Stimulated activated CD4-positive, alpha-beta T cell treated with anti-CD3 and anti-CD28 coated beads, Interleukin-2, amount 100 ng/mL, for 4 hours (primary cell): ENCODE data around the gene OCA2.
"Not testable (repeated sequence)": the region's sequence is repeated elsewhere in the genome, so short reads cannot be mapped to it uniquely, and the experiment has no call there.

Source experiments
- DNase-seq: peaks from one replicate; pipeline ENCODE4 v3.0.0-alpha.2; 2020; ENCODE audit warnings: low read depth

OCA2 gene

GRCh38 chr15:27870320-27870719, 228.8 kb downstream of the OCA2 start:
- DNase-seq: no peak

GRCh38 chr15:27869697-27870281, 229.3 kb downstream of the OCA2 start:
- DNase-seq: no peak

DNA sequence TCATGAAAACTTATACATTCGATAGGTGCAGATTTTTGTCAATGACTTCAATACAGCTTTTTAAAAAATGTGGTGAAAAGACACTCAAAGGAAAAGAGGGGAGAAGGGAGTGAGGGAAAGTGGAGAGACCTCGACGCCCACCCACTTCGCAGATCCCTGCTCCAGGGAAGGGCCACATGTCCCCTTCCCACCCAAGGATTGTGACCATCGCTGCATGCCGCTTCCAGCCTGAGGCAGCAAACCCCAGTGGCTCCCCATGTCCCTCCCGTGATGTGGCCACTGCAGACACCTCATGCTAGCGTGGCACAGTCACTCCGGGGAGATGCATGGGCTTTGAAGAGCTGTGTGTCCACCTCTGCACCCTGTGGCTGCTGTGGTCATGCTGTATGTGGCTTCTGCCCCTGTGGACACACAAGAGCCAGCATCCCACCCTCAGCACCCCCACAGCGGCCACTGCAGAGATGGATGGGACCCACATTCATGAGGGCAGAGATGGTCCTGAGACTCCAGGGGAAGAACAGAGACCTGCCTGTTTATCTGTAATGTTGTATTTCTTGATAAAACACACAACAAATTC, 230.2 kb downstream of the OCA2 start:
- no peak for DNase-seq

DNA sequence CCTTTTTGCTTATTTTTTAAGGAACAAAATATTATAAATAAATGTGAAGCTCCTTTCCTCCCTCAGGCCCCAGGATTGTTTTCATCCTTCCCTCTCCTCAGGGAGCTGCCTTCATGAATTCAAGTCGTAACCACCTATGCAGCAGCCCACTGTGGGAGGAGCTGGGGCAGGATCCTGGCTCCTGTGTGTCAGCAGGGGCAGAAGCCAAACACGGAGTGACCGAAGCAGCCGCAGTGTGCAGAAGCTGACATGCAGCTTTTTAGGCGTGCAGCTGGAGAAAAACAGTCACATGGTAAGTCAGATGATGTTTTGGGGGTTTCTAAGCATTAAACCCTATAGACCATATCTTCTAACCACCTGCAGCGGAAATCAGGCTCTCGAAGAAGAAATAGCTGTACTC, 231.3 kb downstream of the OCA2 start:
- DNase-seq: no peak

GRCh38 chr15:27866505-27867165, 232.5 kb downstream of the OCA2 start:
- no peak for DNase-seq

DNA sequence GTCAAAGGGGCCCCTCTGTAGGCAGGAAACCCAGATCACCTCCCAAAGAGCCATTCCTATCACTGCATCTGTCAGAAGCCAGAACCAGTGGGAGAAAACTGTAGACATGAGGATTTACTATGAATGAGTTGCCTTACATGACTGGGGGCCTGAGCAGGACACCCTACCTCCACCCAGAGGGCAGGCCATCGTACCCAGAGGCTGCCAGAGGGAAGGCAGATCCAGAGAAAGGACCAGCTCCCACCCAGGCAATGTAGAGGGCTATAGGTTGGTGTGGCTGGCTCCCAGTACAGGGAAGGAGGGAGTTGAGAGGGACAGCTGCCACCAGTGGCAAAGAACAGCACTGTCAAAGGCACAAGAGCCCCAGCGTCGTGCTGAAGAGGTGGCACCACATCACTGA, 233.2 kb downstream of the OCA2 start:
- DNase-seq: no peak

DNA sequence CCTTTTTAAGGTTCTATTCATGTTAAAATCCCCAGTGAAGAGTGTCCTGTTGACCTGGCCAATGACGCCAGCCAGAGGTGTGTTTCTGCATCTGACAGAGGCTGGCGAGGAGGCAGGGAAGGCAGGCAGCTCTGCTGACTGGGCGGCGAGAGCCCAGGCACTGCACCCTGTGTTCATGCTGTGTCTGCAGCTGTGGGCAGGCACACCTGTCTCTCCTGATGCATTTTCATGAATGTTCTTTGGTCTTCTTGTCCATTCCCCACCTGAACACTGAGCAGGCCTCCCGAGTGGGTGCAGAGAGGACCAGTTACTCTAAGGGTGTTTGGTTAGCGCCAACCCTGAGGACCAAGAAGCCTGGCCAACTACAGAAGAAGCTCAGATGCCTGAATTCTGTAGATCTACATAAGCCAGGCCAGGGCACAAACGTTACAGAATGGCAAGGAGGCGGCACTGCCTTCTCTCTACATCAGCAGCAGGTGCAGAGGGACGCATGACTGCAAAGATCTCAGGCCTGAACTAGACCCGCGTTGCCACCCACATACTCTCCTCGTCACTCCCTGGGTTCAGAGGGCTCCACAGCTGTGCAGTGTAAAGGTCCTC, 233.7 kb downstream of the OCA2 start:
- DNase-seq: no peak

DNA sequence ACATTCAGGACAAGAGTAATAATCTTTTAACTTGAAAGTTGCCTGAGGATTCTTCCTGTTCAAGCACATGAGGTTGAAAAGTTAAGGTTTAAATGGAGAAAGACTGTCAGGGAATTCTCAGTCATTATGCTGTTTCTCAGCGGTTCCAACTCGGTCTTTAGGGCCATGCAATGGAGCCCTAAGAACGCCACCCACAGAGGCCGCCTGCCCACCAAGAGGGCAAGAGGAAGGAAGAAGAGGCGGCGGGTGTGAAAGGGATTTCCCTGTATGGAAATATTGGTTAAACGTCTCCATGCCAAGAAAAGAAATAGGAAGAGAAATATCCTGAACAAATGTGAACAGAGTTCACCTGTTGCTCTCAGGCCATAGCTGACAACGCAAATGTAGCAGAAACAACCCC, 234.4 kb downstream of the OCA2 start:
- DNase-seq: no peak

- no peak for DNase-seq
Observed at GRCh38 chr15:27864086-27864485, 235.0 kb downstream of the OCA2 start.

DNA sequence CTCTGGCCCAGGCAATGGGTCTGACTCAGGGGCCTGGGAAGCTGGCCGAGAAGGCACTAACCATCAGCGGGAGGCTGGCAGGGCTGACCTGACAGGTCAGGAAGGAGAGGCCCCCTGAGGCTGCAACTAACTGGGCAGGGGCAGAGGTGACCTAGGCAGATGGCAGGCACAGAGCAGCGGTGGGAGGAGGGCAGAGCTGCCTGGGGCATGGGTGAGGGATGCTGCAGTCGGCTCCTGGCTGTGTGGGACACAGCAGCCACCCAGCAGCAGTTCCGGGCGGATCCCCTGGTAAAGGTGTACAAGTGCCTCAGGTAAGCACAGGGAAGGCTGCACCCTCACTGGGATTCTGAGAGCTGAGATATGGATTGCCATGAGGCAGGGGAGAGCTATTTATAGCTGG, 236.1 kb downstream of the OCA2 start:
- no peak for DNase-seq

DNA sequence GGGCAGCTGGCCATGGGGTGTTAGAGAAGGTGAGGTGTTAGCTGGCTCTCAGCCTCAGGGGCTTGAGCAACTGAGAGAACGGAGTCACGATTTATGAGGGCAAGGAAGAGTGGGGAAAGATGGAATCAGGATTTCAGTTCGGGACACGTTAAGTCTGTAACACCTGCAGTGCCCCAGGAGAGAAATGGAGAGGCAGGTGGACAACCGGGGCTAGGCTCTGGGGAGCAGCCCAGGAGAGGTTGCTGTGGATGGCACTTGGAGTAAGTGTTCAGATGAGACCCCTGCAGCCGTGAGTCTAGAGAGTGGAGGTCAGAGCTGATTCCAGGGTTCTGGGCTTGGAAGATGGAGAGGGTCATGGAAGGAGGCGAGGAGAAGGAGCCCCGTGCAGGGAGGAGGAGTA, 237.9 kb downstream of the OCA2 start:
- no peak for DNase-seq

DNA sequence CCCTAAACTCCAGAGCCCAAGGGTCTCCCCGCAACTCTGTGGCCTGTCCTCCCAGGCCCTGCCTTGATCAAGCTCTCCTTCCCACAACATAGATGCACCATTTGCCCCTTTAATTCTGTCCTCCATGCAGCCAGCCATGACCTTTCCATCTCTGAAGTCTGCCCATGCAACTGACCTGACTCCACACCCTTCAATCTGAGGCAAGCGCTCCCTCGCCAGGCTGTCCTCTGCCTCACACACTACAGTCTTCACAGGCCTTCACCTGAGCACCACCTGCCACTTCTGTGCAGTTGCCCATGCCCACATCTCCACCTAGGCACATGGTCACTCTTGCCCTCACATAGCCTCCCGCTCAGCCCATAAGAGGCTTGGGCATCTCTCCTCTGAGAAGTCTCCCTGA, 244.0 kb downstream of the OCA2 start:
- DNase-seq: no peak

DNA sequence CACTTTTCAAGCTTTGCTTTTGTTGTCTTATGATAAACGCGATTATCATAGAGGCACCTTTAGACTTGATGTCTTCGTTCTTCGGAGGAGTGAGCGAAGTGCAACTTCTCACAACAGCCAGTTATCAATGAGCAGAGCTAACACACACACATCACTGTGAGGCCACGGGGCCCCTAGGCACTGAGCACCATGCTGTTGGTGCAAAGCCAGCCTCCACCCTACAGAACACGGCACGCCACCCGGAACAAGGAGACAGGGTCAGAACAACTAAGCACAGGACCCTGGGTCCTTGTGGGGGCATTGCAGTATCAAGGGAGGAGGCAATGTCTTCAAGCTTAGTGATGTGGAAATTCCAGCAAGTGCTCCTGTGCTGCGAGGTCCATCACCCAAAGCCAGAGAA, 244.5 kb downstream of the OCA2 start:
- DNase-seq: no peak

DNA sequence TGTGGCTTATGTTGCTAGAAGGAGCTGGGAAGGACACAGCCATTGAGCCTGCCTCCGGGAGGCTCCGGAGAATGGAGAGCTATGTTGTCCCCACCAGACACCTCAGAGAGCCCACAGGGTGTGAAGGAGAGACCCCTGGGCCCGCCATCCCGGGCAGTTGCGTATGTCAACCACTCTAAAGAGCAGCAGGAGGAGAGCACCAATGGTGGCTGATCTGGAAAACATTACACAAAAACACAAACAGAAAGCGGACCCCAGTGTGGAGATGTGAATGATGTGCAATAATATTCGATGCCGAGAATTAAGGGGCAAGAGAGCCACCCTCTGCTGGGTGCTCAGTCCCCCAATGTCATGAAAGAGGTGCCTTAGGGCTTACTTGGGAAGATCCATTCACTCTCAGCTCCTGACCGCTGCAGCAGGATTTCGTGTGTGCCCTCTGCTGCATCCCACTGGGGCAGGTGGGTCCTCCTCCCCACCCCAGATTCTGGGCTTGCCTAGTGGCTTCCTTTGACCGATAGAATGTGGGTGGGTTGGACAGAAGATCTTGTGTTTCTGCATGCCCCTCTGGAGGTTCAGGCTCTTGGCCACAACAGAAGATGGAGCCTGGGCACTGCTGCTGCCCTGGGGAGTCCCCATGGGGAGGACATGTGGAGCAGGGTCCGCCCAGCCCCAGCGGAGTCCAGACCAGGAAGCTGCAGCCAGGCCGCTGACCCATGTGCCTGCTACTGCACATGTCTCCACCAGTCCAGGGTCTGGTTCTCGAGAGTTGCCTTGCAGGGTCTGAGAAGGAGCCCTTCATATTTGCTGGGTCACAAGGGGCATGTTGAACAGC, 245.3 kb downstream of the OCA2 start:
- no peak for DNase-seq

- no peak for DNase-seq
Observed at GRCh38 chr15:27851858-27852210, 247.3 kb downstream of the OCA2 start.

- no peak for DNase-seq
Observed at GRCh38 chr15:27850981-27851857, 247.9 kb downstream of the OCA2 start.

- DNase-seq: no peak
Observed at GRCh38 chr15:27850050-27850449, 249.1 kb downstream of the OCA2 start.

GRCh38 chr15:27848936-27849335, 250.2 kb downstream of the OCA2 start:
- not testable (repeated sequence) for DNase-seq

DNA sequence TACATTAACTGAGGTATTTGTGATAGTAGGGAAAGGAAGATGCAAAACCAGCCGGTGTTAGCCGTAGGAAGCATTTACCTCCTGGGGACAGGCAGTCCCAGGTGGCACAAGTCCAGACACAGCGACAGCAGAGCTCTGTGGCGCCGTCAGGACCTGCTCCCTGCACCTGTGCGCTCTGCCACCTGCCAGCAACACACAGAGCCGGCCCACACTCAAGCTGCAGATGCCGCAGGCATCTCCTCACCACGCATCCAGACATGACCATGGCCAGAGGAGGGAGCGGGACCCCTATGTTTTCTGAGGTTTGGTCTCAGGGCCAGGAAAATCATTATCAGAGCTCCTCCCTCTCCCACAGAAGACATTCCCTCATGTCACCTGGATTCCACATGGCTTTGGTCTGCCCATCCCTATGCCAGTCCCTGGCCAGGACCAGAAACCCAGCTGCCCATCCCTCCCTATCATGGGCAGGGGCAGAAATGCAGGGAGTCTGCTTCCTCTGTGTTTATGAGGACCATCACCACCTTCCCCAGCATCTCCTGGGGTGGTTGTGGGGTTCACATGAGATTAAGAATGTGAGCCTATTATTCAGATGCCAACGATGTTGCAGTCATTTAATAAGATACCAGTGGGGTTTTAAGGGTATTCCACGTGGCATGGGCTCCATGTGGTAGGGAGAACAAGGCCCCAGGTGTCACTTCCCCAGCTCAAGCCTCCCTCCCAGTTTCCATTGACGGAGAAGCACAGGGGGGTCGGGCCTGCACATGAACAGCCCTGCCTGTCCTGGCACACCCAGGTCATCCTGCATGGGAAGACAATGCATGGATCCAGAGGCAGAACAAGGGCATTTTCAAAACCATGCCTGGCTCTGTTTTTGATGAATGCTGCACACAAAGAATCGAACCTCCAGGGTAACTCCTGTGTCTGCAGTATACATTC, 251.1 kb downstream of the OCA2 start:
- DNase-seq: no peak

DNA sequence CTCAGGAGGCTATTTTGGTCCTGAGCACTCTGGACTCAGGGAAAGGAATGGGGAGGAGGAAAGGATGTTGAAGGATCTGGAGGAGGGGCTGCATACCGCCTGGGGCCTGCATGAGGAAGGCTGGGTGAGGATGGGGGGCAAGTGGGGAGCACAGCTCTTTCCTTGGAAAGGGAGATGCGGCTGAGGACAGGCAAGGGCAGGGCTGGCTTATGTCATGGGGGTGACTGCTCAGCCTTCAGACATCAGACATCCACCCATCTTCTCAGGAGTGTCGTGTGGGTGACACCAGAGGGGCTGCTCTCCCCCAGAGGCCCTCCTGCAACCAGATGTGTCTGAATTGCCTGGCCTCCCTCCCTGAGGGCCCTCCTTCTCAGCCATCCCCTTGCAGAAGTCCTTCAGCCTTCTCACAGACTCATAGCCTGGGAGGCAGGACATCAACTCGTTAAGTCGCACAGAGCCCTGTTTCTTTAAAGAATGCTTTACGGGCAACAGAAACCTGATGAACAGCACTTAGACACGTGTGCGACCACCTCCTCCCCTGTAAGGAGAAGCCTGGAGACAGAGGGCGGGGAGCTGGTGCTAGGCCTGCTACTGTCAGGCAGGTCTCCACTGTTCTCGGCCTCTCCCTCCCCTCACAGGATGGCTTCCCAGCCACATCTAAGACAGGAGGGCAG, 252.3 kb downstream of the OCA2 start:
- DNase-seq: no peak
